DOHH2 (cell line): ENCODE results near the gene CFAP61.

Experiments
- H3F3A ChIP-seq: fragments of 200-600 bp; sonication (generic), shearing (Covaris generic); 2 replicates; pipeline ENCODE4 v1.6.0; 2016; ENCODE audit warnings: antibody characterized with exemption, mild to moderate bottlenecking; ENCODE audit not compliant: control insufficient read depth, insufficient read depth
- H3K27ac ChIP-seq: fragments of 200-600 bp; sonication (generic); 2 replicates; pipeline ENCODE4 v1.5.1; 2014; ENCODE audit warnings: low read depth, mild to moderate bottlenecking, low read length, moderate library complexity
- H3K27me3 ChIP-seq: fragments of 200-600 bp; sonication (generic); 2 replicates; pipeline ENCODE4 v1.6.1; 2014; ENCODE audit warnings: mild to moderate bottlenecking, low read length, mixed read lengths; ENCODE audit not compliant: control insufficient read depth
- H3K36me3 ChIP-seq: fragments of 200-600 bp; sonication (generic); 2 replicates; pipeline ENCODE4 v1.6.1; 2014; ENCODE audit warnings: mild to moderate bottlenecking, low read length, moderate library complexity, mixed read lengths; ENCODE audit not compliant: control insufficient read depth
- H3K4me1 ChIP-seq: fragments of 200-600 bp; sonication (generic); 2 replicates; pipeline ENCODE4 v1.6.1; 2014; ENCODE audit warnings: mild to moderate bottlenecking, low read length, mixed read lengths; ENCODE audit not compliant: control insufficient read depth
- H3K4me2 ChIP-seq: fragments of 200-600 bp; sonication (generic); 2 replicates; pipeline ENCODE4 v1.6.0; 2014; ENCODE audit warnings: mild to moderate bottlenecking, low read length, moderate library complexity
- H3K4me3 ChIP-seq: fragments of 200-600 bp; sonication (generic); 2 replicates; pipeline ENCODE4 v1.5.1; 2014; ENCODE audit warnings: mild to moderate bottlenecking, low read length, mixed read lengths
- H3K79me2 ChIP-seq: fragments of 200-600 bp; sonication (generic); 2 replicates; pipeline ENCODE4 v1.6.1; 2014; ENCODE audit warnings: mild to moderate bottlenecking, low read length, mixed read lengths; ENCODE audit not compliant: control insufficient read depth
- H3K9me2 ChIP-seq: fragments of 200-600 bp; sonication (generic); replicated peaks from 2 replicates; pipeline ENCODE4 v1.6.1; 2014; ENCODE audit warnings: mild to moderate bottlenecking, low read length, mixed read lengths; ENCODE audit not compliant: control insufficient read depth
- H3K9me3 ChIP-seq: fragments of 200-600 bp; sonication (generic); 2 replicates; pipeline ENCODE4 v1.6.1; 2014; ENCODE audit warnings: antibody characterized with exemption, low read length, mixed read lengths; ENCODE audit not compliant: control insufficient read depth, insufficient read depth
- H4K20me1 ChIP-seq: fragments of 200-600 bp; sonication (generic); 2 replicates; pipeline ENCODE4 v1.6.0; 2014; ENCODE audit warnings: low read depth, mild to moderate bottlenecking, antibody characterized with exemption, low read length, moderate library complexity; ENCODE audit not compliant: control insufficient read depth, insufficient read depth
- CTCF ChIP-seq: fragments of 200-600 bp; sonication (generic); IDR thresholded peaks from one replicate; pipeline ENCODE4 v1.5.1; 2014; ENCODE audit warnings: antibody characterized with exemption, mild to moderate bottlenecking, low read depth, low read length; ENCODE audit not compliant: poor library complexity, severe bottlenecking
- EZH2phosphoT487 ChIP-seq: fragments of 200-600 bp; sonication (generic); IDR thresholded peaks from 2 replicates; pipeline ENCODE4 v1.6.1; 2017; ENCODE audit warnings: borderline replicate concordance, mild to moderate bottlenecking, antibody characterized with exemption, low read length, moderate library complexity, mixed read lengths

Gene CFAP61

GRCh38 chr20:20184149-20184548 is 131.8 kb downstream of the CFAP61 start:
- Histone ChIP-seq H3K9me2 (no peaks in the 10 kb centered on the region), H3K27me3 (no peaks in the 10 kb centered on the region), H3K4me3 (no peak overlapping the region), H3K4me2 (no peak overlapping the region), H3K27ac (no peak overlapping the region), H3K9me3 (no peaks in the 10 kb centered on the region), H3K79me2 (no peaks in the 10 kb centered on the region), H4K20me1 (no peaks in the 10 kb centered on the region), H3K36me3 (no peaks in the 10 kb centered on the region), H3F3A (no peaks in the 10 kb centered on the region), H3K4me1 (no peaks in the 10 kb centered on the region)
- peak; percentile 56 for TF ChIP-seq CTCF
- no peak for TF ChIP-seq EZH2phosphoT487

GRCh38 chr20:20184706-20185105 is 132.4 kb downstream of the CFAP61 start:
- Histone ChIP-seq H3K9me2 (no peaks in the 10 kb centered on the region), H3K9me3 (no peaks in the 10 kb centered on the region), H4K20me1 (no peaks in the 10 kb centered on the region), H3K27ac (no peak overlapping the region), H3K27me3 (no peaks in the 10 kb centered on the region), H3K4me1 (no peaks in the 10 kb centered on the region), H3F3A (no peaks in the 10 kb centered on the region), H3K36me3 (no peaks in the 10 kb centered on the region), H3K79me2 (no peaks in the 10 kb centered on the region), H3K4me3 (no peak overlapping the region), H3K4me2 (no peak overlapping the region)
- TF ChIP-seq CTCF (no peak), EZH2phosphoT487 (no peak)

- TF ChIP-seq EZH2phosphoT487 = no peak
- no peak for TF ChIP-seq CTCF
- Histone ChIP-seq H3K27ac (no peak overlapping the region), H3K4me3 (no peak overlapping the region), H3K9me3 (no peaks in the 10 kb centered on the region), H4K20me1 (no peaks in the 10 kb centered on the region), H3F3A (no peaks in the 10 kb centered on the region), H3K9me2 (no peaks in the 10 kb centered on the region), H3K4me2 (no peak overlapping the region), H3K27me3 (no peaks in the 10 kb centered on the region), H3K79me2 (no peaks in the 10 kb centered on the region), H3K4me1 (no peaks in the 10 kb centered on the region), H3K36me3 (no peaks in the 10 kb centered on the region)
Observed at GRCh38 chr20:20188647-20189046, 136.3 kb downstream of the CFAP61 start.

GRCh38 chr20:20192366-20192765 is 140.0 kb downstream of the CFAP61 start:
- H3K4me2 ChIP-seq = no peak overlapping the region
- no peaks in the 10 kb centered on the region for H3F3A ChIP-seq
- H3K9me2 ChIP-seq = no peaks in the 10 kb centered on the region
- H3K27me3 ChIP-seq = no peaks in the 10 kb centered on the region
- H3K4me3 ChIP-seq = no peak overlapping the region
- no peak for TF ChIP-seq CTCF
- no peak overlapping the region for H3K27ac ChIP-seq
- no peaks in the 10 kb centered on the region for H3K79me2 ChIP-seq
- no peaks in the 10 kb centered on the region for H3K36me3 ChIP-seq
- H3K4me1 ChIP-seq = no peaks in the 10 kb centered on the region
- H4K20me1 ChIP-seq = no peaks in the 10 kb centered on the region
- no peaks in the 10 kb centered on the region for H3K9me3 ChIP-seq
